T-helper 2 cell (primary cell): ENCODE measurements around the gene ABHD13.
"Not testable (repeated sequence)": the region's sequence is repeated elsewhere in the genome, so short reads cannot be mapped to it uniquely, and the experiment has no call there.

Experiments
- DNase-seq, 5 experiments: peaks; one replicate each; pipeline versions ENCODE4 v3.0.0 to v3.0.0-alpha.2; 2012 to 2022
- total RNA-seq, 2 donors: gene quantifications; one replicate each; lab custom pipeline; 2026; lab: John Stamatoyannopoulos, UW

The ABHD13 gene
- 43.3 to 53.6 reads per million in 2 donors for total RNA-seq

DNA sequence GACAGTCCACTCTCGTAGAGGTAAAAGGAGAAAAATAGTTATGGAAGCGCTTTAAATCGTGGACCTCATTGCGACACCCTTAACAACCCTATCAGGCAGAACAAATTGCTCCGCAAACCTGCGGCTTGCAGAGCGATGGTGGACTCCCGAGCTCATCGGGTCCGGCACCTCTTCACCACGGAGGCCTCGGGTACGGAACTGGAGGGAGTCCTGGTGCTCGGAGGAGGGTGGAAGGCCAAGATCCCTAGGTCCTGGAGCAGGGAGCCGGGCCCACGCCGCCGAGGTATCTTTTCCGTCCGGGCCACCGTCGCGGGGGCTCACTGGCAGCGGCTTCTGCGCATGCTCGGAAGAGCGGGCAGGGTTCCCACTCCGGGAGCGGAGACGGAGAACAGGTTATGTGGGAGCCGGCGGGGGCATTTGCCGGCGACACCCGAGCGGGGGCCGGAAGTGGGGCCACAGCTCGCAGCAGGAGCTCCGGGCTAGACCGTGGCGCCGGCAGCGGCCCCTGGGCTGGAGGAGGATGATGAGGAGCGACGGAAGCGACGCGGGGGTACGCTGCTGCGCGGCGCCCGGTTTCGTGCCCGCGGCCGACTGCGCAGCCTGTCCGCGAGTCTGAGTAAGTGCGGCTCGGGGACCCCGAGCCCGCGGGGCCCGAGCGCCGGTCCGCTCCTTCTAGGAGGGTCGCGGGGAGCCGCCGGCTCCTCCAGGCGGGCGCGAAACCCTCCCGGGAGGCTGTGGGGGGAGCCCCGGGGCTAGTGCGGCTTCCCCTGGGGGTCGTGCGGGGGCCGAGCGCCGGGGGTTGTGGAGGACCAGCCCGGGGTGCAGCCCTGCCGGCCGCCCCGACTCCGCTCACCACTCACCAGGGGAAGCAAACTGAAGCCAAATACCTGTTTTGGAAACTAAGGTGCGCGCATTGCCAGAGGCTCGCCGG, at the start of gene ABHD13:
TSS of gene ABHD13 (plus strand) at position 349 of the 931 bp plus-strand sequence. CDS start 10,827 bp downstream, outside the sequence.
- DNase-seq: peak; percentile 79 to 95 (median 85)

DNA sequence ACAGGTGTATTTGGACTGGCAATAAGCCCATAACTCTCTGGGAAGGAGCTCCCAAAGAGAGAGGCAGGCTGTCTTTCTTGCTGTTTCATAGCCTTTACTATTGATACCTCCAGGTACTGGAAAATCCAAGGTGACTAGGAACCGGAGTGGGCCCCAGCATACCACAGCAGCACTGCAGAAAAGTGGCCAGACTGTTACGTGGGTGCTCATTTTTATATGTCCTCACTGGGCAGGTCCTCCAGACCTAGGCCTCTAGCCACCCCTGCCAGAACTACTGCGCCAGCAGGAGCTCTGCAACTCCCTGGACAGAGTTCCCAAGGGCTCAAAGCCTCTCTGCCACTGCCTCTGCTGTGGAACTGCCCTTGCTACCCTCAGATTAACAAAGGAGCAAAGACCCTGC, 49.3 kb upstream of the ABHD13 start:
- no peak for DNase-seq

DNA sequence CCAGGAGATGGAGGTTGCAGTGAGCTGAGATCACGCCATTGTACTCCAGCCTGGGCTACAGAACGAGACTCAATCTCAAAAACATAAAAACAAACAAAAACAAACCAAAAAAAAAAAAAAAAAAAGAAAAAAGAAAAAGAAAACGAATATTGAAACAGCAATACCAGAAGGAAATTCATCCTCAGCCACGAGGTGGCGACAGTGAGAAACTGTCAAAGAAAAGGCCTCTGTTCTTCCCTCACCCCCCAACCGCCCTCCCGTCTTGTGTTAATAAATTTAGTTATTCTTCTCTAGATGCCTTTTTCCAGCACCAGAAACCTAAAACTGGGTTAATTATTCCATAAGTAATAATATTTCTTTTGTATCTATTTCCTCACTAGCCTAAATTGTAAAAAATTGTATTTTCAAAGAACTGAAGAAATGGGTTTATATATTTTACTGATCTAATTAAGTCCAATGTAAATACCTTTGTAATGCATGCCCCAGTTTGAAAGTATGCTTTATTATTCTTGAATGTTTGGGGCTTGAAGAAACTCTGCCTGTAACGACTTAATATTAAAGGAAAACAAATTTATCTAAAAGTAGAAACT, 41.4 kb upstream of the ABHD13 start:
- peak in 3 of 5 experiments; percentile 30 to 38 (median 37) for DNase-seq

DNA sequence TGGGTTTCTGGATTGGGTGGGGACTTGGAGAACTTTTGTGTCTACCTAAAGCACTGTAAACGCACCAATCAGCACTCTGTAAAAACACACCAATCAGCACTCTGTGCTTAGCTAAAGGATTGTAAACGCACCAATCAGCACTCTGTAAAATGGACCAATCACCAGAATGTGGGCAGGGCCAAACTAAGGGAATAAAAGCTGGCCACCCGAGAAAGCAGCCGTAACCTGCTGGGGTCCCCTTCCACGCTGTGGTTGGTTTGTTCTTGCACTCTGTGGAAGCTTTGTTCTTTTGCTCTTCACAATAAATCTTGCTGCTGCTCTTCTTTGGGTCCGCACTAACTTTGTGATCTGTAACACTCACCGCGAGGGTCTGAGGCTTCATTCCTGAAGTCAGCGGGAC, 40.1 kb upstream of the ABHD13 start:
- no peak for DNase-seq

DNA sequence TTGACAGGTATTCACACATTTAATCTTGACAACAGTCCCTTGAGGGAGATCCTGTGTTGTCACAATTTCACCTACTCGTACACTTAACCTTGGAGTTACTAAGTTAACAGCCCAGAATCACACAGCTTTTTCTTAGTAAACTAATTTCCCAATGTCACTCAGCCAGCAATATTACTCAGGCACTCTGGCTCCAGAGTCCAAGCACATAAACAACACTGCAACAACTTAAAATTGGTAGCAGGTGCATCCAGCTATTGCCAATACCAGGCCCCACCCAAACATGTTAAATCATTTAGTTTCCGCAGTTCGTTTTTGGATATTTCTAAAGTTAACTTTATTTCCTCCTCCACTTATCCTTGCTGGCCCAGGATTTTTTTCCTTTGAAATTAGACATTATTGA, 35.5 kb upstream of the ABHD13 start:
- no peak for DNase-seq

DNA sequence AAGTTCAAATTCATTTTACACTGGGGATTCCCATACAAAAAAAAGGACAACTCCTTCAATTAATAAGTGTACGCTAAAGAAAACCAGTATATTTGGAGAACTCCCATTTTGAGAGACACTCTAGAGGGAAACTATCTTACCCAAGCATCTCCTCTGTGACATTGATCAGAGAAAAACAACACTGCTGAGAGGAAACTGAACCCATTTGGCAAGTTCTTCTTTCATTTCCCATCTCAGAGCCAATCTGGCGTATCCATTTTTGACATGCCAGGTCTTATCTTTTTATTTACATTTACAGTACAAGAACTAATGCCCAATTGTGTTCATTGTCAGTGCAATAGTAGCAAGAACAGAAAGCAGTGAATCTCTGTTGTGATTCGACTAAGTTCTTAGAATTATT, 33.0 kb upstream of the ABHD13 start:
- DNase-seq: no peak

DNA sequence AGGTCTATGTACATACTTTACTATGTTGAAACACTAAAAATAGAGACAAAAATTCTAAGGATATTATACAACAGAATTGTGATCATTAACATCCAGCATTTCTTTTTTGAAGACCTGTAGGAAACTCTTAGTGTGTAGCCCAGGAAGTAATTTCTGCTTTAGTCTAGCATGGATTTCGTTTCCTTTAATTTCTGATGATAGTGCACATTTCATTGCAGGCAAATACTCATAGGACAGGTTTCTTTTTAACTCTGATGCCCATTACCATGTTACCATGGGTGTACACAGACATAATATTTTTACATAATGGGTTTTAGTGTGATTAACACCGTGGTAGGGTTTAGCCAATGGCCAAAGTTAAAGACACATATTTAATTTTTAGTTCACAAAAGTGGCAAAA, 29.9 kb upstream of the ABHD13 start:
- DNase-seq: no peak

DNA sequence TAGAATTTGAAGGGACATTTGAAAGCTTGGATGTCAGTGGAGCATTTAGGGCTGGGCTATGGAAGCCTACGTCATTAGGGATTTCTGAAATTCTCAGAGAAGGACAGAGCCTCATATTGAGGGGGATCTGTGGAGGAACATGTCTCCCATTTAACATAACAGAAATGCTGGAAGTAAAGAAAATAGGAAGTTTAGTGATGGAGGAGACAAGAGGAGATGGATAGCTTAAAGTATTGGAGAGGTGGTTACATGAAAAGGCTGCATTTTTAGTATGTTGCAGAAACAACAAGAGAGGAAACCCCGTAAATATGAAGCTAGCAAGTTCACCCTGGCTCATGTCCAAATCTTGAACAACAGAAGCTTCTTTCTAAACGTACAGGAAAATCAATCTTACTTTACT, 27.3 kb upstream of the ABHD13 start:
- no peak for DNase-seq

DNA sequence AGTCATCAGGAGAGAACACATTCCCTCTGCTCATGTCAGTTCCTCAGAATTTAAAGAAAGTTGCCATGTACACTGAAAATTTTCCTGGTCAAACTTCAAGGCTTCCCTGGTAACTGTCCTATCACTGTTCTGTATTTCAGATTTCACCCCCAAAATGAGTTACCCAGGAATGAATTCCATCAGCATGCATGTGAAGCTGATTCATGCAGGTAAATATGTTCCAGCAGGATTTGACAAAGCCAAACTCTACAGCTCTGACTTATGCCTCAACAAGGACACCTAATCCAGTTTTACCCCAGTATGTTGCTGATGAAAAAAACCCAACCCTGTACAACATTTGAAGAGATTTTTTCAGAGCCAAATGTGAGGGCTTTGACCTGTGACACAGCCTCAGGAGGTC, 24.4 kb upstream of the ABHD13 start:
- no peak for DNase-seq

DNA sequence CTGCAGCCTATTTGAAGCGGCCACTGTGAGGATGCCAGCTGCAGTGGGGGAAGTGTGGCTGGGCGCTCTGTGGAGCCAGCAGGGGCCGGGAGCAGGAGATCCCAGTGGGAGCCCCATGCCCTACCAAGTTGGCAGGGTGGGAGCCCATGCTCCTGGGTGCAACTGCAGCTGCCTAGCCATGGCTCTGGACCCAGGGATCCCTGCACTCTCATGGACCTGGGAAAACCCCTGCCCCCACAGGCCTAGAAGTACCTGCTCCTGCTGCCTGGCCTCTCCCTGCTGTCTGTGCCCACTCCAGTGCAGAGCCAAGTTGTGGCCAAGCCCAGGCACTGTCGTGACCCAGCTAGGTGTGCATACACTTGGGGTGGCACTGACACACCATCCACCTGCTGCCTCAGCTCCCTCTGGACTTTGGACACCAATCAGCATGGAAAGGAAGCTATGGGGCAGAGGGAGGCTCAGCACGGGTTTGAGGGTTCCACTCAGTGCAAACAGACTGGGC, 23.7 kb upstream of the ABHD13 start:
- DNase-seq: no peak

DNA sequence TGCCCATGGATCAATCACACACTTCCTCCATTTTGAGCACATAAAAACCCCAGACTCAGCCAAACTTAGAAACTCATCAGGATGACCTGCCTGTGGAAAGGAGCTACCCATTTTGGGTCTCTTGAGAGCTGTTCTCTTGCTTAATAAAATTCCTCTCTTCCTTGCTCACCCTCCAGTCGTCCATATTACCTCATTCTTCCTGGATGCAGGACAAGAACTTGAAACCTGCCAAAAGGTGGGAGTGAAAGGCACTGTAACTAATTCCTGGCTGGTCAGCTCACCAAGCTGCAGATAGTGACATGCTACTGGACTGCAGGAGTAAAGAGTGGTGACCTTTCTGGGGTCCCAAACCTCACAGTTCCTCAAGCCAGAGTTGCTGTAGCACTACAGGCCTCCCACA, 23.0 kb upstream of the ABHD13 start:
- DNase-seq: no peak

DNA sequence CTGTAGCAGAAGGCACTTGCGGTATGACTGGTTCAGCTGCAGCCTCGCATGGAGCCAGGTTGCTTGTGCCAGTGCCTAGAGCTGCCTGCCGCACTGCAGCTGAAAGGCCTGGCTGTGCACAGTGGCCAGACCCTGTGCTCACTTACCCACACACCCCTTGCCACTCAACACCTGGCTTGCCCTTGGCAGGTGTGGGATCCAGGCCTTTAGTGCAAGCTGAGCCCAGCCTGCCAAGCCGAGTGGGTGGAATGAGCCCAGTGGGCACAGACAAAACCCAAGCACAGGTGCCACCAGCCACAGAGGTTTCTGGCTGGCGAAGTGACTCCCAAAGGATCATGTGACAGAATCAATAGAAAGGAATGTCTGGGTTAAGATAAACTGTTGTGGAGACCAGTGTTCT, 22.3 kb upstream of the ABHD13 start:
- DNase-seq: no peak

DNA sequence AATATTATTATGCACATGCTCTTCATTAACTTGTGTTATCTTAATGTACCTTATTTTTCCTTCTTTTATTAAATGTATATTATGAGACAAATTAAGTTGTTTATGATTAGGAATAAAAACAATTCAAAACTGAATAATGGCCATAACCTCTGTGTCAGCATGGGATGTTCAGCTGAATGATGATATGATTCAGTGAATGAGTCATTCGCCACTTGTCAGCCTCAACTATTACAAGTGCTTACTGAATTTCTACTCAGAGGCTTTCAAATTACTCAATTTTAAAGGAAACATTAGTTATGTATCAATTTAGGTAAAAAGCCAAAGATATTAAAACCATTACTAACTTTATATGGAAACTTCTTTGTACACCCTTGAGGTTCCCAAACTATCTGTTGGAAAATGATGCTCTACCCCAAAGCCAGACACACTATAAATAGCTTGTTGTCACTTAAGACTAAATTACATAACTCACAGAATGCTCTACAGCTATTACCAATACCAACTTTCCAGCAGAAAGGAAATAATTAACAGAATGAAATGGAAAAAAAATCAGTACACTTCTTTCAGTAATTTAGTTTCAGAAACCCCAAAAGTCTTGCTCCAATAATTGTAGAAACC, 17.3 kb upstream of the ABHD13 start:
- DNase-seq: no peak

DNA sequence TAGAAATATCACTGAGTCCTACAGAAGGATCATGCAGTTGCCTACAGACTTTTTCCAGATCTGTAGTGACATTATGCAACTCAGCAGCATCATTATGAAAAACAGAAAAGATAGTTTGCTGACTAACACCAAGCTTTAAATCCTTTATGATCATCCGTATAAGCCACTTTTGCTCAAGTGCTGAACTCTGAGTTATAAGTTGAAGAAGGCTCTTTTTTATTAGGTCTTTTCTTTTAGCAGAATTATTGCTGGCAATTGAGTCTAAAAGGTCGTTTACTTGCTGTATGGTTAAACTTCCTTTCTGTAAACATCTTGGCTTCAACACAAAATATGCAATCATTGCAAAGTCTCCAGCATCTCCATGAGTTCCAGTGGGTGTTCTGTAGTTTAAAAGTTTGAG, 7.6 kb upstream of the ABHD13 start:
- no peak for DNase-seq

DNA sequence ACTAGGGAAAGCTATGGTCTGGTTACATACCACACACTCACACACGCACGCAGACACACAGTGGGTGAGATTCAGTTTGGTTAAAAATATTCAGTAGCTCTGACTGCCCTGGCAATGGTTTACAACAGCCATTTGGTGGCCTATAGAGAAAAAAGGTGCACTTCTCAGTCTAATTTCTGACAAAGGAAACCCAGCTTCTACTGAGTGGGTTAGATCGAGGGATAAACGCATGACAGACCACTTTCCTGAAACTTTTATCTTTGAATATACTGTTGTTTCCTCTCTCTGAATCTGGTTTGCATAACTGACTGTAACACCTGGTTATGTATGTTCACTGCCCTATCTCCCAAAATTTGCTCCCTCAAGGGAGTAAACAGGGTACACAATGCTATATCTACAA, 5.3 kb upstream of the ABHD13 start:
- DNase-seq: peak in 1 of 5 experiments; percentile 16

DNA sequence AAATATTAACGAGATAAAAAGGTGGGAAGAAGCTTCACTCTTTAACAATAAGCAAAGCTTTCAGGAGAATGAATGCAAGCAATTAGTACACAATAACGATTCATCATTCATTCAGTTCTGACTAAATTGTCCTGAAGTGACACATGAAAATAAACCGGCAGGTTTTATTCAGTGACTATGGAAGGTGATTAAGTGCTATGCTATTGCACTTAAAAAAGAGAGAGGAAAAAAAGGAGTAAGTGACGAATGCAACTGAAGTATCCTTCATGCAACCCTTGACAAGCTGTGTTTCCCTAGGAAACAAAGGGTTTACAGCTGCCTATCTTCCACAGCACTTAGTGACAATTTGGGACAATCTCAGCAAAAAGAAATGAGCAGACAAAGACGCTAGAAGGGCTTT, 4.2 kb upstream of the ABHD13 start:
- DNase-seq: no peak

DNA sequence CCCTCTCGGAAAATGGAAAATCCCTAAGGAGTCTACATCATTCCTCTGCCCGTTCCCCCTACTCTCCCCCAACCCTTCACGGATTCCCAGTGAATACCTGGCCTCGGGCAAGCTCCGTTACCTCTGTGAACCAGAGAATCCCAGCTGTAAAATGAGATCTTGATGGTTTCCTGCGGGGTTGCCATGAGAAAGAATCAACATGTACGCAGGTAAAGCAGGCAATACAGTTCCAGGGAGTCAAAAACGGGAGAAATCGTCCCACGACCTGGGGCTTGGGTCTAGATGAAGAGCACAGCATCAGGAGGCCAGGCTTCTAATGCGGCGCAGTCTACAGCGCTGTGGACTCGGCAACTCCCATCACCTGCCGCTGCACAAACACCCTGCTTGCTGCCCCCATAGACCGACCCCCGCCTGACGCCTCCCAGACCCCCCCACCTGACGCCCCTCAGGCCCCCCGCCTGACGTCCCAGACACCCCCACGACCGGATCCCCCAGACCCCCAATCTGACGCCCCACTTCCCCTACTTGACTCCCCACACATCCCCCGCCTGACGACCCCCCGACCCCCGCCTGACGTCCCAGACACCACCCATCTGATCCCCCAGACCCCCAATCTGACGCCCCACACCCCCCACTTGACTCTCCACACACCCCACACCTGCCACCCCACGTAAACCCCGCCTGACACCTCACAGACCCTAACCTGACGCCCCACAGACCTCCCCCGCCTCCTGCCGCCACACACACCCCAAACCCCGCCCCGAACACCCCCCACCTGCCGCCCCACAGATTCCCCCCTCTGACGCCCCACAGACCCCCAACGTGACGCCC, 3.5 kb upstream of the ABHD13 start:
- peak in 2 of 5 experiments; percentile 24 to 73 for DNase-seq

DNA sequence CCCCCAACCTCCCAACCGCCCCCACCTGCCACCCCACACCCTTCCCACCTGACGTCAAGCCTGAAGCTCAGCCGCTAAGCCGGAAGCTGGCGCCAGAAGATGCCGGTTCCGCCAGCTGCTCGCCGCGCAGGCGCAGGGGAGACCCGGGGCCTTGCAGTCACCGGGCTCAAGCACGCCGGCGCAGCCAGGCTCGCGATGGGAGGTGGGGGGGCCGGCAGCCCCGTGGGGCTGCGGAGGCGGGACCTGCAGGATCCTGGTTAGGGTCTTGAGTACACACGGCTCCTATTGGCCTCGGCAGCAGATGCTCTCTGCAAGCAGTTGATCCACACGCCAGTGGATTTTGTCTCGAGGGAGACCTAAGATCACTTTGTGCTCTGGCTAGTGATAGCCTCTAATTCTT, 2.8 kb upstream of the ABHD13 start, which contains the start of gene LIG4:
TSS of gene LIG4 (minus strand) at position 101 of the 400 bp plus-strand sequence. CDS start 4,268 bp downstream, outside the sequence.
- DNase-seq: peak; percentile 83 to 96 (median 91)

DNA sequence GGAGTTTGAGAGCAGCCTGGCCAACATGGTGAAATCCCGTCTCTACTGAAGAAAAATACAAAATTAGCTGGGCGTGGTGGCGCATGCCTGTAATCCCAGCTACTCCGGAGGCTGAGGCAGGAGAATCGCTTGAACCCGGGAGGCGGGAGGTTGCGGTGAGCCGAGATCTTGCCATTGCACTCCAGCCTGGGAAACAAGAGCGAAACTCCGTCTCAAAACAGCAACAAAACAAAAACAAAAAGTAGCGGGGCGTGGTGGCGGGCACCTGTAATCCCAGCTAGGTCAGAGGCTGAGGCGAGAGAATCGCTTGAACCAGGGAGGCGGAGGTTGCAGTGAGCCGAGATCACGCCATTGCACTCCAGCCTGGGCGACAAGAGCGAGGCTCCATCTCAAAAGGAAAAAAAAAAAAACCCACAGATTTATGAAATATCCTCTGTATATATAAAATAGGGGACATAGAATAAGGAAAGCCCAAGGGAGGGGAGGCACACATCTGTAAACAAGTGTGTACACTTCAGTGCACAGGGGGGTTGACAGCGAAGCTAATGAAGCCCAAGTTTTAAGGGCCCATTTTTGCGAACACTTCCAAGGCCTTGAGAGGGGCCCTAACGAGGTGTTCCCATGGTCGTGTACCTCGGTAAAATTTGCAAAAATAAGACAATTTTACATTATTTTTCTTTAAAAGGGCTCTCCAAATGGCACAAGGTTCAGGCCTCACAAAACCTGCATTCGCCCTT, 717 bp upstream of the ABHD13 start:
- not testable (repeated sequence) for DNase-seq

DNA sequence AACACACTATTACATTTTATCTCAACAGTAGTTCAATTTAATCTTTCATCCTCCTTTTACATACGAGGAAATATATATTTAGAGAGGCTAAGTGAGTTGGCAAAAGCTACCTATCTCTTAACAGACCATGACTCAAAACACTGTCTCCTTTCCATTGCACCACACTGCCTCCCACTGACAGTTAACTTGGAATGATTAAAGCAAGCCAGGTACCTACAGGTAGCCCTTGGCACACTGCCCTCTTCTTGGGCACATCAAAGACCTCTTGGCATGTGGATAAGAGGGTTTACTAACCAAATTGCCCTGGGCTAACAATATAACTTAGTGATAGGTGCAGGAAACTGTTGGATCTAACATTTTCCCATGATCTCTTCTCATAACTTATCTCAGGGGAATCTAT, 1.8 kb downstream of the ABHD13 start:
- DNase-seq: no peak

DNA sequence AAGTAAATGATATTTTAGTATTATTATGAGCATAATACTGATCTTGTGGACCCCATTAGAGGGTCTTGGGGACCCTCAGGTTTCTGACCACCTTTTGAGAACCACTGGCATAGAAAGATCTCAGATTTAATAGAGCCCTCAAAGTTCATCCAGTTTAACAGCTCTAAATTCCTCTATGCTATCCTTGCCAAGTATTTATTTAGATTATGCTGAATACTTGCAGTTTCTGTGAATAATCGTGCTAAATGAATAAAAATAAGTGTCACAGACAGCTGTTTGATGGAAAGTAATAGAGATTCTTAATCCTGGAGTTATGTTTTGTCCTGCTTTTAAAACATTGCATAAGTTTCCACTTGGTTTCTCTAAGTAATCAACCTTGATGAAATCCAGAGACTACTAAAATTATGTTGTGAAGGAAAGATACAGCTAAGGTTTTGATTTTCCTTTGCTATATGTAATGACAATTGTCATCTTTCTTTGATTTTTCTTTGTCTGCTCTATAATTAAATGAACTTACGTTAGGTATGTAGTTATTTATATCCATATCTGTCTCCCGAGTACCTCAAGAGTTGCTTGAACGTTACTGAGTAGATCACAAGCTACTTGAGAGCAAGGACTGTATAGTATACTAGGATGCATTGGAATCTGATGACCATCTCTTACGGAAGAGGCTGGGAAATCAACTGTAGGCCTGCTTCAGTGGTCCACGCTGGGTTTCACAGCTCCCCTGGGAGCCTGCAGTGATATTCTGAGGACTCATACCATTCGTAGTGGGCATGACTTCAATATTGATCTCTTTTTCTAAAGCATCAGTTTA, 5.7 kb downstream of the ABHD13 start:
- DNase-seq: no peak
